ENCODE results near the gene SLC2A9. TPM values are rescaled to one million over a fixed set of nuclear protein-coding genes. Genes with fewer than 3 reads are reported as not detected.

The SLC2A9 gene
- 0.20 to 0.73 TPM (median 0.39 TPM) in 5 replicates for total RNA-seq (2022; extraction: Qiagen RNA extraction; ENCODE audit: low read depth)

GRCh38 chr4:10020871-10021652 is at the start of gene SLC2A9:
SLC2A9 (minus strand) TSS chr4:10021497; CDS start chr4:10021429, 68 bp downstream.

DNA sequence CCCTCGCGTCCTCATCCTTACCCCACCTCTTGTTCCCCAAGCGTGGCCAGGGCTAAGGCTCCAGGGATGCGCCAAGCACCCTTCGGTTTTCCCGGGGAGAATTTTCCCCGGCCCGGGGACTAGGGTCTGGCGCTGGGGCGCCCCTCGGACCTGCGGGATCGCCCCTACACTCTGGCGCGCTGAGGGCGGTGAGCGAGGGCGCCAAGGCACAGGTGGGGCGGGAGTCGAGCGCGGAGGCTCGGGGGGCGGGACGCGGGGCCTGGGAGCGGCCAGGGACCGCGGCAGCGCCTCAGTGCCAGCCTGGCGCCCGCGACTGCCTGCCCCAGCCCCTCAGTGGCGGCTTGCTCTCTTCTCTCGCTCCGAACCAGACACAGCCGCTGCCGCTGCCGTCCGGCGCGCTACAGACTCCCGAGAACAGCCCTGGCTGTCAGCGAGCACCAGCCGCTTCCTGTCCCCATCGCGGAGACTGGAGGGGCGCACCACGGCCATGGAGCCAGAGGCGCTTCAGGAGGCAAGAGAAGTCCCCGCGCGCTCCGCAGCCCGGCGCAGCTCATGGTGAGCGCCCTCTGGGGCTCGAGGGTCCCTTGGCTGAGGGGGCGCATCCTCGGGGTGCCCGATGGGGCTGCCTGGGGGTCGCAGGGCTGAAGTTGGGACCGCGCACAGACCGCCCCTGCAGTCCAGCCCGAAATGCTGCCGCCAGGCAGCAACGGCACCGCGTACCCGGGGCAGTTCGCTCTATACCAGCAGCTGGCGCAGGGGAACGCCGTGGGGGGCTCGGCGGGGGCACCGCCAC is 239.8 kb downstream of the SLC2A9 start, which contains the start of gene DRD5:
TSS of gene DRD5 (plus strand) at position 292 of the 793 bp plus-strand sequence. CDS start at position 688, 396 bp downstream.

Other genes with a start within 250 kb of the SLC2A9 start
- not detected in 5 replicates for gene DRD5, start 239.9 kb downstream of the SLC2A9 start, total RNA-seq (2022; extraction: Qiagen RNA extraction; ENCODE audit: low read depth)
- gene WDR1, start 95.3 kb upstream of the SLC2A9 start, total RNA-seq (2022; extraction: Qiagen RNA extraction; ENCODE audit: low read depth), result 187 to 239 TPM (median 214 TPM) in 5 replicates

Measured in A549 treated with ZK216348 at 1 μM for 4 hours (cell line).